ENCODE results near the gene B3GALT2. TPM values are rescaled to one million over a fixed set of nuclear protein-coding genes. Genes with fewer than 3 reads are reported as not detected.

Gene B3GALT2
- total RNA-seq (2014; rRNA removed; shearing (Covaris generic)): 2.1 and 3.3 TPM in 2 replicates

GRCh38 chr1:193185901-193186731, at the start of gene B3GALT2:
TSS of gene B3GALT2 (minus strand) at chr1:193186613. CDS start at chr1:193181562, 5,051 bp downstream.

Small RNAs within 50 kb of the gene (small RNA-seq; reads per million reads assigned to genes)
- not detected for gene MIR1278

Other genes starting within 250 kb of the B3GALT2 start
- 85.7 and 93.7 TPM in 2 replicates for gene UCHL5, start 127.3 kb downstream of the B3GALT2 start, total RNA-seq (2014; rRNA removed; shearing (Covaris generic))
- gene RO60, start 127.0 kb downstream of the B3GALT2 start, total RNA-seq (2014; rRNA removed; shearing (Covaris generic)): 102 and 138 TPM in 2 replicates
- 40.1 and 49.4 TPM in 2 replicates for gene GLRX2, start 81.2 kb downstream of the B3GALT2 start, total RNA-seq (2014; rRNA removed; shearing (Covaris generic))
- 25.0 and 36.1 TPM in 2 replicates for gene CDC73, start 64.6 kb downstream of the B3GALT2 start, total RNA-seq (2014; rRNA removed; shearing (Covaris generic))